Fibroblast of lung (primary cell): Measurements from ENCODE around the gene PDE2A. TPM values are rescaled to one million over a fixed set of nuclear protein-coding genes. Genes with fewer than 3 reads are reported as not detected.

ENCODE experiments used
- DNase-seq, 2 donors: peaks; one replicate each; pipeline versions ENCODE4 v3.0.0 to v3.0.0-alpha.2; 2010; ENCODE audit warnings: low read depth in 2 of 2
- H2AFZ ChIP-seq: 2 replicates; pipeline ENCODE4 v1.5.1; 2012; ENCODE audit warnings: low read length, control low read depth, inconsistent platforms
- H3K27ac ChIP-seq: 2 replicates; pipeline ENCODE4 v1.5.1; 2011; ENCODE audit warnings: low read length, control low read depth; ENCODE audit not compliant: insufficient read depth
- H3K27me3 ChIP-seq: 2 replicates; pipeline ENCODE4 v1.5.1; 2011; ENCODE audit warnings: mild to moderate bottlenecking, low read length; ENCODE audit not compliant: control insufficient read depth, insufficient read depth
- H3K36me3 ChIP-seq: 2 replicates; pipeline ENCODE4 v1.5.1; 2011; ENCODE audit warnings: low read length; ENCODE audit not compliant: control insufficient read depth, insufficient read depth
- H3K4me1 ChIP-seq: 2 replicates; pipeline ENCODE4 v1.5.1; 2011; ENCODE audit warnings: low read length; ENCODE audit not compliant: control insufficient read depth, insufficient read depth; ENCODE audit errors: extremely low read depth
- H3K4me2 ChIP-seq: 2 replicates; pipeline ENCODE4 v1.5.1; 2011; ENCODE audit warnings: low read length, control low read depth; ENCODE audit not compliant: insufficient read depth; ENCODE audit errors: extremely low read depth
- H3K4me3 ChIP-seq, 4 experiments: fragments of 200-600 bp in 1 of 4; sonication (generic) in 1 of 4; replicated peaks in 1 of 4; 2 replicates each; pipeline ENCODE4 v1.5.1; 2011 to 2016; ENCODE audit warnings: low read length in 4 of 4, low read depth in 3 of 4, mild to moderate bottlenecking in 3 of 4, control low read depth in 2 of 4, inconsistent platforms in 1 of 4, mixed read lengths in 1 of 4; ENCODE audit not compliant: insufficient read depth in 1 of 4; ENCODE audit errors: control extremely low read depth in 1 of 4
- H3K79me2 ChIP-seq: 2 replicates; pipeline ENCODE4 v1.5.1; 2012; ENCODE audit warnings: mild to moderate bottlenecking, low read length, inconsistent platforms; ENCODE audit not compliant: control insufficient read depth, insufficient read depth
- H3K9ac ChIP-seq: 2 replicates; pipeline ENCODE4 v1.5.1; 2011; ENCODE audit warnings: mild to moderate bottlenecking, low read length, control low read depth; ENCODE audit not compliant: insufficient read depth
- H3K9me3 ChIP-seq: 2 replicates; pipeline ENCODE4 v1.5.1; 2012; ENCODE audit warnings: low read depth, low read length; ENCODE audit not compliant: control insufficient read depth, insufficient read depth
- H4K20me1 ChIP-seq: 2 replicates; pipeline ENCODE4 v1.5.1; 2011; ENCODE audit warnings: low read length; ENCODE audit not compliant: control insufficient read depth, insufficient read depth; ENCODE audit errors: extremely low read depth
- CTCF ChIP-seq, 2 donors: IDR thresholded peaks in 1 of 2; conservative IDR thresholded peaks in 1 of 2; 1 replicate in 1 of 2; 2 replicates in 1 of 2; pipeline ENCODE4 v1.5.1; 2011 to 2012; ENCODE audit warnings: low read length in 2 of 2, control low read depth in 1 of 2, inconsistent platforms in 1 of 2, low read depth in 1 of 2, mild to moderate bottlenecking in 1 of 2
- EZH2 ChIP-seq: IDR thresholded peaks from 2 replicates; pipeline ENCODE4 v1.5.1; 2012; ENCODE audit warnings: low read length, control low read depth, mild to moderate bottlenecking; ENCODE audit errors: missing control alignments
- polyA plus RNA-seq, 2 donors: library from polyadenylated mRNA; depleted of rRNA in 1 of 2; stranded (reverse) in 1 of 2; unstranded in 1 of 2; fragments of >200 nt; gene quantifications; 2 replicates each; pipeline ENCODE4 v1.2.1, GENCODE V29; 2011 to 2012; ENCODE audit warnings: missing spikeins in 1 of 2
- total RNA-seq: library from RNA; depleted of rRNA; stranded (reverse); fragments of >200 nt; gene quantifications from 2 replicates; pipeline ENCODE4 v1.2.1, GENCODE V29; 2014

PDE2A gene
- total and polyA plus RNA-seq, 2 donors (not counting 1 experiment from before 2014, with no cell fraction given) = 0.50 to 2.6 TPM

- Histone ChIP-seq H3K9ac (no peak overlapping the region), H3K79me2 (no peaks in the 10 kb centered on the region), H3K4me3 (no peak overlapping the region), H3K27me3 (peaks cover 8% of the 10 kb centered on the region), H4K20me1 (peaks cover 4% of the 10 kb centered on the region), H3K36me3 (peaks cover 8% of the 10 kb centered on the region), H3K27ac (no peak overlapping the region), H3K9me3 (no peaks in the 10 kb centered on the region), H2AFZ (no peak overlapping the region), H3K4me1 (peaks cover 13% of the 10 kb centered on the region), H3K4me2 (no peak overlapping the region)
- DNase-seq = peak in 1 of 2 donors; percentile 33
- peak; percentile 82 to 94 for TF ChIP-seq CTCF (conservative IDR thresholded peaks at IDR 0.05 in 1 of 2, IDR thresholded peaks at IDR 0.05 in 1 of 2; ENCODE audit: low read depth in 1 of 2, low read length in 2 of 2)
- TF ChIP-seq EZH2 = no peak
These were observed 9.6 kb upstream of the PDE2A start for GRCh38 chr11:72683782-72684200.

- Histone ChIP-seq H3K9me3 (no peaks in the 10 kb centered on the region), H3K9ac (no peak overlapping the region), H3K4me3 (no peak overlapping the region), H3K79me2 (no peaks in the 10 kb centered on the region), H2AFZ (no peak overlapping the region), H4K20me1 (peaks cover 4% of the 10 kb centered on the region), H3K4me1 (peaks cover 13% of the 10 kb centered on the region), H3K27ac (no peak overlapping the region), H3K27me3 (peaks cover 14% of the 10 kb centered on the region), H3K4me2 (no peak overlapping the region), H3K36me3 (peaks cover 8% of the 10 kb centered on the region)
- DNase-seq = no peak
- no peak for TF ChIP-seq CTCF (conservative IDR thresholded peaks at IDR 0.05 in 1 of 2, IDR thresholded peaks at IDR 0.05 in 1 of 2; ENCODE audit: low read depth in 1 of 2, low read length in 2 of 2)
- no peak for TF ChIP-seq EZH2
These were observed 8.6 kb upstream of the PDE2A start for GRCh38 chr11:72682858-72683243.

GRCh38 chr11:72682238-72682857 is 8.1 kb upstream of the PDE2A start:
- peaks cover 13% of the 10 kb centered on the region for H3K4me1 ChIP-seq
- H3K36me3 ChIP-seq = peaks cover 5% of the 10 kb centered on the region
- no peak overlapping the region for H3K9ac ChIP-seq
- H3K4me2 ChIP-seq = no peak overlapping the region
- TF ChIP-seq CTCF (conservative IDR thresholded peaks at IDR 0.05 in 1 of 2, IDR thresholded peaks at IDR 0.05 in 1 of 2; ENCODE audit: low read depth in 1 of 2, low read length in 2 of 2) = no peak
- no peak for TF ChIP-seq EZH2
- peaks cover 4% of the 10 kb centered on the region for H4K20me1 ChIP-seq
- H3K9me3 ChIP-seq = no peaks in the 10 kb centered on the region
- no peak overlapping the region for H2AFZ ChIP-seq
- no peak overlapping the region for H3K4me3 ChIP-seq
- H3K27me3 ChIP-seq = peaks cover 17% of the 10 kb centered on the region
- H3K79me2 ChIP-seq = no peaks in the 10 kb centered on the region
- no peak overlapping the region for H3K27ac ChIP-seq
- no peak for DNase-seq
